Left kidney (tissue), 2 donors: ENCODE results near the gene COLEC12. TPM values are rescaled to one million over a fixed set of nuclear protein-coding genes. Genes with fewer than 3 reads are reported as not detected.
"Not testable (repeated sequence)": the region's sequence is repeated elsewhere in the genome, so short reads cannot be mapped to it uniquely, and the experiment has no call there.

Source experiments
- DNase-seq: peaks from one replicate; pipeline ENCODE4 v3.0.0-alpha.2; 2013
- polyA plus RNA-seq: library from polyadenylated mRNA; unstranded; fragments of 120-200 nt; gene quantifications from one replicate; pipeline ENCODE4 v1.2.1, GENCODE V29; 2013; ENCODE audit not compliant: insufficient read length

The COLEC12 gene
- polyA plus RNA-seq, 1 donor = 23.3 TPM

DNA sequence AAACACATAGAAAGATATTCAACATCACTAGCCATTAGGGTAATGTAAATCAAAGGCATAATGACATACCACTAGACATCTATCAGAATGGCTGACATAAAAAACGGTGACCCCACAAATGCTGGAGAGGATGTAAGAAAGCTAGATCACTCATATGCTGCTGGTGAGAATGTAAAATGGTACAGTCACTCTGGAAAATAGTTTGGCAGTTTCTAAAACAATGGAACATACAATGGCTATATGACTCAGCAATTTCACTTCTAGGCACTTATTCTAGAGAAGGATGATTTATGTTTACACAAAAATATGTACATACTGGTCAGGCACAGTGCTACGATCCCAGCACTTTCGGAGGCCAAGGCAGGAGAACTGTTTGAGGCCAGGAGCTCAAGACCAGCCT is 87.3 kb downstream of the COLEC12 start:
- no peak for DNase-seq

DNA sequence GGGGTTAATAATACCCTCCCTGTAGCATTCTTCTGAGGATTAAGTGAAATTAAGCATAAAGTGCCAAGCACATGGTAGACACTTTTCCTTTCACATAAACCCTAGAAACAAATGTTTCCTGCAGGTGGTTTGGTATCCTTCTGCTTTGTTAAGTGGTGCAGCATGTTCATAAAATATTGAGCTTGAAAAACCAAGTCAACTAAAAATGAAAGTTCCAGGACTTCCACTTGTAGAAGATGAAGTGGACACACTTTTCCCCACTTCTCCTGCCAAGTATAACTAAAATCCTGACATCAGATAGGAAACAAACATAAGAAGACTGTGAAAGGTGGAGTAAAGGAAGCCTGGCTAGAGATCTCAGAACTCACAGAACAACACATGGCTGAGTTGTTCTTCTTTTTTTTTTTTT is 90.5 kb downstream of the COLEC12 start:
- DNase-seq = no peak

DNA sequence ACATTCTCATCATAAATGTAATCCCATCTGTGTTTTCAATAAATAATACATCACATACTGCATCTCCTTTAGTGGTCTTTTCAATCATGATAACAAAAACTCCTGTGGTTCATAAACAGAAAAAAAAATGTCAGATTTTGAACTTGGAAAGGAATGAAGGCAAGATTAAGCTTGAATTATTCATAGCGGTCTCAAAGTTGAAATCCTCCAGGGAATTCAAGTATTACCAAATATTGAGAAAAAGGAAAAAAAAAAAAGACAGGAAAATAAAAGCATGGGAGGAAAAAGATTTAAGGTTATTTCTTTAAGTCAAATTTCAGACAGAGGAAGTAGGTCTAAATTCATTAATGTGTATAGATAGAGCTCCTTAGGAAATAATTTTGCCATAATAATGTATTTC is 92.1 kb downstream of the COLEC12 start:
- no peak for DNase-seq

DNA sequence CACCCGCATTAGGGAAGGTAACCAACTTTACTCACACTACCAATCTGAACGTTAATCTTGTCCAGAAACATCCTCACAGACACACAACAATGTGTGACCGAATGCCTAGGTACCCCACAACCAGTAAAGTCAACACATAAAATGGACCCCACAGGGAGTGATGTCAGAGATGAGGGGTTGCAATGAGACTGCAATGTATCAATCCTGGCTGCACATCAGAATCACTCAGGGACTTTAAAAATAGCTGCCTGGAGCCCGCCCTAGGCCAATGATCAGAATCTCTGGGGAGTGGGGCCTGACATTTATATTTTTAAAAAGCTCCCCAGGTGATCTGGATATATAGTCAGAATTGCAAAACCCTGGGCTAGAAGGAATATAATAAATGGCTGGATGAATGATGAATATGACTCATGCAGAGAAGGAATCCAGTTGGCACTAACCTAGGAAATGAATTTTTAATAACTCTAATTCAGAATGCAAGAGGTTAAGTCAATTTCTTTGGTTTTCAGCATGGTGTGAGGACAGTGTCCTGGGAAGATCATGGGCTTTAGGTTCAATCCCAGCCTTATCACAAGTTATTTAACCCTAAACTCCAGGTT is 92.8 kb downstream of the COLEC12 start:
- DNase-seq = no peak

DNA sequence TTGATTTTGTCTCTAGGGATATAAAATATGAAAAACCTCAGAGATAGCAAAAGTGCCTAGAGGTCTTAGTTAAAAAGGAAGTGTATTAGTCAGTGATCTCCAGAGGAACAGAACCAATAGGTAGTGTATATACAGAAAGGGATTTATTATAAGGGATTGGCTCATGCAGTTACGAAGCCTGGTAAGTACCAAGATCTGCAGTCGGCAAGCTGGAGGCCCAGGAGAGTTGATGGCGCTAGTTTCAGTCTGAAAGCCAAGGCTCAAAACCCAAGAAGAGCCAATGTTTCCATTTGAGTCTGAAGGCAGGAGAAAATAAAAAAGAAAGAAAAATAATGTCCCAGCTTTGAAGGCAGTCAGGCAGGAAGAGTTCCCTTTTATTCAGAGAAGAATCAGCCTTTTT is 93.3 kb downstream of the COLEC12 start:
- no peak for DNase-seq

DNA sequence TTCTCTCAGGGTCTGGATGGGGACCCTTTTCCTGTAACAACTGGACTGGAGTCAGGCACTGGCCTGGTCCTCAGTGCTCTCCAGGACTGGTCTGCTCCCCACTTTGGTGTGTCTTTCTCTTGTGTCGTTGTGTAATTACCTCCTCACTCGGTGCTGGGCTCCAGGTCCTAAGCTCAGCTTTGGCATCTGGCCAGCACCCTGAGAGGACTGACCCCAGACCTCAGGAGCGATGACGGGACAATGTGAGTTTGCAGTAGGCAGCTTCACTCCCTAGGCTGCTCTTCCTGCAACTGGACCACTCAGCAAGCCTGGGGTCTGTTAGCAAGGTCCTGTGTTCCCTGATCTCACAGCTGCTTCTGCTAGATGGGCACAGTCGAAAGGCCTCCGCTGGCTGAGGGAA is 93.8 kb downstream of the COLEC12 start:
- no peak for DNase-seq

DNA sequence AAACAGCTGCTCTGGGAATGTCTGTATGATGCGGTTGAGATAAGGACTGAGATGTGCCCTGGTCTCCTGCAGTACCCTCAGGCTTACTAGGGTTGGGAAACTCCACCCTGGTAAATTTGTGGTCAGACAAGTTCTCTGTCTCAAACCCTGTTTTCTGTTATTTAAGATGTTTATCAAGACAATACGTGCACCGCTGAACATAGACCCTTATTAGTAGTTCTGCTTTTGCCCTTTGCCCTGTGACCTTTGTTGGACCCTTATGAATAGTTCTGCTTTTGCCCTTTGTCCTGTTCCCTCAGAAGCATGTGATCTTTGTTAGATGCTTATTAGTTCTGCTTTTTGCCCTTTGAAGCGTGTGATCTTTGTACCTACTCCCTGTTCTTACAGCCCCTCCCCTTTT is 95.5 kb downstream of the COLEC12 start:
- DNase-seq = not testable (repeated sequence)

DNA sequence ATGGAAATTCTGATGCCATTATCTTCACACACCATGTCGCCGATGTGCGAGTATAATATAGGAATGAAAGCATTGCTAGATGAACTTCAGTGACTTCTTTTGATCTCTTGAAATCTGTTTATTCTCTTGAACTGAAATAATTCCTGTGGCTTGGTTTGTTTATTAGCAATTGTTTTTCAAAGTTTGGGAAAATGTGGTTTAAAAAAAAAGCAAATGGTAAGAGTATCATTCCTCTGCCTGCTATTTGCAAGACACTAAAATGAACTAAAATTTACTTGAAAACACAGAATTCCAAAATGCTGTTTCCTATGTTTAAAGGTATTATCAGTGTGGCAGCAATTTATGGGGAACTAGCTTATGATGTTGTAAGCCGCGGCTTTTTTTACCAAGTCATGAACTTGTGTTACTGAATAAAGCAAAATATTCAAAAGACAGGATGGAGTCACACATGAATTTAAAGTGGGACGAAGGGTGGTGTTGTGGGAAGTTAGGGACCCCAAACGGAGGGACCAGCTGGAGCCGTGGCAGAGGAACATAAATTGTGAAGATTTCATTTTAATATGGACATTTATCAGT is 96.4 kb downstream of the COLEC12 start:
- no peak for DNase-seq

DNA sequence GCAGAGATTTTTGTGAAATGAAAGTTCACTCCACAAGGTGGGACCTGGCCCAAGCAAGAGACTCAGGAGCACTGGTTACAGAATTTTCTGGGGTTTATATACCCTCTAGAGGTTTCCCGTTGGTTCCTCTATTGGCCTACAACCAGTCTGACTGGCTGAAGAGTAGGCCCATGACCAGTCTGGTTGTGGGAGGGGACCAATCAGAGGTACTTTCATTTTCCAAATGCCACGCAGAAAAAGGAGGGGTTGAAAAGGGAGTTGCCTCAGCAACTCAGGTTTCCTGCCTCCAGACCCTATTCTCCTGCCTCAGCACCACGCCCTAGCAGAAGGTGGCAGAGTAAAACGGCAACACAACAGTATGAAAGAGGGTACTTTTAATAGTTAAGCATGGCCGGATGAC is 98.4 kb downstream of the COLEC12 start:
- no peak for DNase-seq

DNA sequence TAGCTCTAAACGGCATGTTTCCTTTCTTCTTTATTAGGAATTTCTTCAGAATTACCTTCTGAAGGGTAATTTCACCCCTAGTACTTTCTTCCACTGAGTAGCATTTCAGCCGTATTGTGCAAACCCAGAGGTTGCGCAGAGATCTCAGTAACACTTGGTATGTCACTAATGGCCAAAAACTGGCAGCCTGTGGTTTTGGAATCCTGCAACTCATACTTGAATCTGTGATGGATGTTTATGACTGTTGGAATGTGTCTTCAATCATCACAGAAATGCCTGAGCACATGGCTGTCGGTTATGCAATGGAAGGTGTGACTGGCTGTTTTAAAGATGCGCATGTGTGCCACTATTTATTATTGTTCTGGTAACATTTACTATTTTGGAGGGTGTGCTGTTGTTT is 100.0 kb downstream of the COLEC12 start:
- DNase-seq = no peak

DNA sequence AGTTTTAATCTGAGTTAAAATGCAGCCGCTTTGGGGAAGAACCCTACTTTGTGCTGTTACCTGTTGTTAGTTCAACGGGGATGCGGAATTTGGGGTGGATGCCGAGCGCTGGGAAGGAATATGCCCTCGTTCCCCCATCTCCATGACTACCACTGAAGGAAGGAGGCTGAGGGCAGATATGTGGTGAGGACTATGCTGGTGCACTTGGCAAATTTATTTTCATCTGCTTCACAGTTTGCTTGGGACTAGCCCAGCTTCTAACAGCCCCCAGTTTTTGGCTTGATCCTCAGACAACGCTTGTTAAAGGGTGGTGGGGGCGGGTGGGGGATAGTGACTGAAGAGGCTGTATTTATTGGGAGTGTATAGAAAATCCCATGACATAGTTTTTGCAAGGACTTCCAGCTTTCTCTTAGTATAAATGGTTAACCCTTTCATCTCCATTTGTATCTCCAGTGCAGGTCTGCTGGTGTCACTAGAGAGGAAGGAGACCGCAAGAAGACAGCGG is 100.8 kb downstream of the COLEC12 start:
- DNase-seq = no peak

DNA sequence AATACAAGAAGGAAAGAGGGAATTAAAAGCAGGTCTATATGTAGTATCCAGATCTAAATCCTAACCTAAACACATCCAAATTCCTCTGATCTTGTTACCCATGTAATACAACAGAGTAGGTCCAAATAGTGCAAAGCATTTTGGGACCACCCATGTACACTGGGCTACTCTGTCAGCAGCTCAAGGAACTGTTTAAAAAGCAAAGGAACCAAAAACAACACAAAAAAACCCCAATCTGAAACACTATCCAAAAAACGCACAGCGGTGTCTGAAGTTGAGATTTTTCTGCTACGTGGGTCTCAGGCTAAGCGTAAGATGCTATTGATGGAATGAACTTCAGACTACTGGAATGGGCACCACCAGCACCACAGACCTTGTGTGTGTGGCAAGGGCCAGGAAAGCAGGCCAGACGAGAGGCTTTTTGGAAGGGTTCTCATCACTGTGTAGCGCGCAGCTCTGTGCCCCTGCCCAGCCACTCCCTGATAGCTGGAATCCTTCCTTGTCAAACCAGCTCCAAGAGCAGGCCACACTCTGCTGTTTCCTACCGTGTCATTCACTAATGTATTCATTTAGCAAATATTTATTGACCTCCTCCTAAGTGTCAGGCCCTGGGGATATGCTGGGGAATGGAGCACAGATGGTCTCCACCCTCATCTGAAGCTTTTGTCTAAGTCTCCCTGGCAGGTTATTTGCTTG is 101.4 kb downstream of the COLEC12 start:
- no peak for DNase-seq

DNA sequence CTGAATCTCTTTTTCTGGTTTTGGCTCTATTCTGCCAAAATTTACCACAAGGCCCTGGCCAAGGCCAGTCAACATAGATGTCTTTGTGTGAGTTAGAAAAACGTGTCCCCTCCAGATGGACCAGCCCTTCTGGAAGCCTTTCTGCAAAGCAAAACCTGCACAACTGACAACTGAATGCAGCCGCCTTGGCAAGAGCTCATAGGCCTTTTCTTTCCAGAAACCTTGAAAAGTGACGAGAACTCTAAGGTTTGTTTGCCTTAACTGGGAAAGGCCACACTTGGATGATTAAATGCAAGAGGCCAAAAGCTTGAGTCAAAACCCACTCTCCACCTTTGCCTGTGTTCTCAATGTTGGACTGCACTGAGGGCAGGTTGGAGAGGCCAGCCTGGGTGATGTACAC is 103.9 kb downstream of the COLEC12 start:
- no peak for DNase-seq

DNA sequence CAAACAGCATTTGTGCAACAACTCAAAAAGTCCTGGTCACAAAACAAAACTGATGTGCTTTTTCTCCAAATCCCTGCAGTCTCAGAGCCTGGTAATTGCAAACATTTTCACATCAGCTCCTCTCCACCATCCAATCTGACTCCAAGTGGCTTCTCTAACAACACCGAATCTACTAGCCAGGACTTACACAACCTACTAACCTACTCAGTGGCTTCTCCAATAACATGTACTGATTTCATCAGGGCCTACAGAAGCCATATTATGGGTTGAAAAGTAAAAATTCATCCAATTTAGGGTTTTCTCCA is 104.3 kb downstream of the COLEC12 start:
- no peak for DNase-seq

DNA sequence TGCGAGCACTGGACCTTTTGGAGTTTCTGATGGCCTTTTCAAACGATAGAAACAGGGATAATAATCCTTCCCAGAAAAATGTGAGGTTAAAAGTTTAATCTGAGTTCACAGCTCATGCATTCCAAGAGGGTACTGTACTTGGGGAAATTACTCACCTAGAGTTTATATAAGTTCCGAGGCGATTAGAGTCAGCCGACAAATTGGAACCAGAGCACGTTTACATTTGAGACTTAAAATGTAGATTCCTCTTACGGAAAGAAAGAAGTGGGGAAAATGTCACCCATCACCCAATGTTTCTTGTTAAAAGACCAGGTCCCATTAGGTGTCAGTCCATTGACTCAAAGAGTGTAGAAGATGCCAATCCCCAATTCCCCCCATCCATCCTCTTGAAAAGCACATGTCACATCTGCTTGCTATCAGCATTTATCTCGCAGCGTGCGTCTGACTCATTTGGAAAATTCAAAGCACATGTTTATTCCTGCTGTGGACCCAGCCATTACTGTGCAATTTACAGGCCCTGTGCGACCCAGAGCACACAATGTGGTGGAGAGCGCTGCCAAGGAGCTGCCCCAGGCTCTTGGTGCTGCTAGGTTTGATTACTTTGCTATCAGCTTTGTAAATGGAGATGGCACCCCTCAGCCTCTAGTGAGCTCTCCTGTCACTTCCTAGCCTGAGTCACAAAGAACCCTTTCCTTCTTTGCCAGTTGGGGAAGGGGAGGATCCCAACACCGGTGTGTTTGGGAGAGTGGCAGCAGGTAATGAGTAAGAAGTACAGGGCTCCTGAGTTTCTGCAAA is 104.8 kb downstream of the COLEC12 start:
- DNase-seq = no peak

DNA sequence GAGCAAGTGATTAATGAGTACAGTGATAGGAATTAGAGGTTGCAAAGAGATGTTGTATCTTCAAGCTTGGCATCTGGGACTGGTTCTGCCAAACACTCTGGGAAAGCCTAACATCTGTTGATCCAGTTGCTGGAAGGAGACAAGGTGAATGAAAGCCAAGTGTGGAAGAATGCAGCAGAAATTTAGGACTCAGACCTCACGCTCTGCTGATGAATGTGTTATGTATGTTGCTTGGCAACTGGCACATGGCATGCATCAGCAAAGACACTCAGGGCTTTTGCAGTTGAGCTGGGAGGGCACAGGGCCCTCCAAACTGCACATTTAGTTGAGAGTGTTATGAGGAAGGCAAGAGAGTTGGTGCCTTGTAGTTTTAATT is 105.5 kb downstream of the COLEC12 start:
- no peak for DNase-seq

DNA sequence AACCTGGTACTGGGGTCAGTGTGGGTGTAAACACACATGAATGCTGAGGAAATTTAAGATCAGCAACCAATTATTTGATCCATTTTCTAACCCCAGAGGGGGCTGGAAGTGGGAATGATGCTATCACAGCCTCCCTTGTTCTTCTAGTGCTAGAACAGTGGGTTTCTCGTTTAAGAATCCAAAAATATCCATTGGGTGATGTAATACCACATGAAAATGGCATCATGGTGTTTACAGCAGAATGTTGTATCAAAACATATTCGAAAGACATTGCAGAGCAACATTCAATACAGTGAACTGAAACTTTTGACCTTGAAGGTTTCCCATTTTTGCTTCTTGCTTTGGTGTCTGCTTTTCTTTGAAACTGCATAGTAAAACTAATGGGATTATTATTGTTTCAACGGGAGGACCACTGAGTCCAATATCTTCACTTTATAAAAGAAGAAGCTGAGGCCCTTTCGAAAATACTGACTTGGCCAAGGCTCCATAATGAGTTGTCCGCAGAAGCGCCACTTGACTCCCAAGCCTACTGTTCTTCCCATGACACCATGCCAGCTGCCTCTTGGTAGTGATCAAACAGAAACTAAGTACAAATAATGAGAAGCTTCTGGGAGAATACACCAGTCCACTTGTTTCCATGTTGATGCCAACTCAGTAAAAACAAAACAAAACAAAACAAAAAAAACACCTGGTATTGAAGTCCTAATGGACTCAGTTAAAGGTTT is 106.1 kb downstream of the COLEC12 start:
- DNase-seq = no peak

DNA sequence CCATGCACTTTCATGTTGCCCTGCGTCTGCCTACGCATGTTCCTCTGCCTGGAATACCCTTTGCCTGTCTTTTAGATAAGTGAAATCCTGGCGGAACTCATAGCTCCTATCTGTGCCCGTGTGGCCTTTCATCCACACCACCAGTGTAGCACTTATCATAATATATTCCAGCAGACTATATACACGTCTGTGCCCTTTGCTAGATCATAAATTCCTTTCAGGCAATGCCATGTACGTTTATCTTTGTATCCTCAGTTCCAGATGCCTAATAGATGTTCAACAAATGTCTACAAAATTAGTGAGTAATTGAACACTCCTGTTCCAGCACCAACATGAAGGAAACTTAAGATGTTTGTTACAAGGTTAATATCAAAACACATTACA is 106.9 kb downstream of the COLEC12 start:
- DNase-seq = no peak

DNA sequence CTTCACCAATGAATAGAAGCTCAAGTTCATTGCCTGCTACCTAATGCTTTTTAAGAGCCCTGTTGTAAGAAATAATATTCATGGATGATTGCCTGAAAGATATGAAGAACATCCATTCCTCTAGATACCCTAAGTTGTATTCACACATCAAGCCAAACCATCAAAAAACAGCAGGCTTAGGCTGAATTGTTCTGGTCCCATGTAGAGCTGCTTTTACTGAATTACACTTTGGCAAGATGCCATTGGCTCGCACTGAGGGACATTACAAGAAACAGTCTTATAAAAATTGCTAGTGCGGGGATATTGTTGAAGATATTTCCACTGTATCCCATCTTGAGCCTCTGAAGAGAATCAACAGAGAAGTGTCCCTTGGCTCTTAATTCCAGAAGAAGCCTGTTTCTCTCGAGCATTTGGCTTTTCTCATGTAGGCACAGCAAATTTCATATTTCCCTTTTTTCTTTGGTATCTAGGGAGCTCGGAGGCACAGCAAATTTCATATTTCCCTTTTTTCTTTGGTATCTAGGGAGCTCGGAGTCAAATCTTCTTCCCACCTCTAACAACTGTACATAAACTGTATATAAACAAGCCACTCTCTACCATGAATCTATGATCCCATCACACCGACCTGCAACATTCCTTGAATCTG is 107.5 kb downstream of the COLEC12 start:
- no peak for DNase-seq

DNA sequence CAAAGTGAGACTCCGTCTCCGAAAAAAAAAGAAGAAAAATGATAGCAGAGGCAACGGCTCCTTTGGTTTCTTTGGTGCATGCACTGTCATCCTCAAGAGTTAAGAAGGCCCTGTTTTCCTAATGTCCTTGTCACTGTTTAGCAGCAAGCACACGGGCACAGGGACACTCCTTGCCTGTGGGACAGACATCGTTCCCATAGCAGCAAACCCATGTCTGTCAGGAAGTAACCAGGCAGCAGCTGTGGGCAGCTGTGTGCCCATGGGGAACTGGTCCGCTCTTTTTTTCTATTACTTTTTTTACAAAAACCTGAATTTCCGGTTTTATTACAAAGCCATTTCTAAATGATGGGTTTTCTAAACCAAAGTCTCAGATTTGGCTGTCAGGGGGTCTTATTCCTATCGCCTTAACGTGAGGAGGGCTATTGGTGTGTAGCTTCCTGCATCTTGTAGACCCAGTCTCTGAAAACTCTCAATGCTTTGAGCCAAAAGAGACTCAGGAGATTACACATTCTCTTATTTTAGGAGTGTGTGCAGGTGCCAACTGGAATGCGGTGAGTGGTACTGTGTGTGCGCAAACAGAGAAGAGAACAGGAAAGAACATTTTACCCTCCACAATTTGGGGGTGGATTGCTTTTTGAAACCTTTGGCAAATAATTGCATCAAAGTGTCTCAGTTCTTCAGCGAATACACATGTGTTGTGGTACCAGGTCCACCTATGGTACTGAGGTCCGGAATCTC is 109.6 kb downstream of the COLEC12 start:
- DNase-seq = no peak

DNA sequence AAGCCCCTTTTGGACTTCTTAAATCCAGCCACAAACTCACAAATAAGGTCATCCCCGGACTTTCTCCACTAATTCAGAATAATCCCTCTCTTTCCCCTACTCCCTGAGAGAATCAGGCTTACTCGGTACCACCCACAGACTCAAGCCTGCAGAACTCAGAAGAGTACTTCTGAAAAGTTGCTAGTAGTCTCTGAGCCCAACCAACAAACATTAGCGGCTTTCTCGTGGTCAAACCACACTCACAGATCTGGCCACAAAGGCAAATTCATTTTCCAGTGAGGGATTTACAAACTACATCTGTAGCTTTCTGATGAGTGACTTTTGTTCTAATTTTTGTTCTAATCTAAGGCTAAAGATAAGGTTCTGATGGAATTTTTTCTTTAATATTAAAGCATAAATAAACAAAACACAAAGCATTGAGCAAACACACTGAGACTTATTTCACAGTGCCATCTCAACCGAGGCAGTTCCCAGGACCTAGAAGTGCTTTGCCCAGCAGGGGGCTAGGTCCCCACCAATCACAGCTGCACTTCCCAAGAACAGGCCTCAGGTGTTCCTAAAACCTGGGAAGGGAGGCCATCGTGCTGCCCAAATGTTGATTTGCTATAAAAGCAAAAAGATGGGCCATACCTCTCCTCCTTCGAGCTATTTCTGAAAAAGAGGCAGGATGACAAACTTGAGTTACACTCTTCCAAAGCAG is 110.7 kb downstream of the COLEC12 start:
- no peak for DNase-seq
